WTC11 (cell line): ENCODE measurements around the gene IQCE.

ENCODE experiments used
- CBFB ChIP-seq: sonication (generic); formaldehyde crosslinking; IDR thresholded peaks from 2 replicates; pipeline ENCODE4 v1.8.1; 2022; ENCODE audit warnings: mild to moderate bottlenecking, low read depth, missing genetic modification reagents
- ELF4 ChIP-seq: sonication (generic); formaldehyde crosslinking; IDR thresholded peaks from 2 replicates; pipeline ENCODE4 v1.8.1; 2022; ENCODE audit warnings: low read depth, mild to moderate bottlenecking, moderate library complexity, missing genetic modification reagents
- ESRRA ChIP-seq: sonication (generic); formaldehyde crosslinking; IDR thresholded peaks from 2 replicates; pipeline ENCODE4 v1.8.1; 2022; ENCODE audit warnings: mild to moderate bottlenecking, missing genetic modification reagents, borderline replicate concordance
- ETV6 ChIP-seq: sonication (generic); formaldehyde crosslinking; IDR thresholded peaks from 2 replicates; pipeline ENCODE4 v1.8.1; 2022; ENCODE audit warnings: mild to moderate bottlenecking, missing genetic modification reagents
- FOXP1 ChIP-seq: sonication (generic); formaldehyde crosslinking; IDR thresholded peaks from 2 replicates; pipeline ENCODE4 v1.8.0; 2022; ENCODE audit warnings: missing genetic modification reagents, mild to moderate bottlenecking, moderate library complexity, borderline replicate concordance
- GTF2I ChIP-seq: fragments of 250-450 bp; sonication (Bioruptor Pico); conservative IDR thresholded peaks from 2 replicates; pipeline ENCODE4 v1.4.0; 2021; ENCODE audit warnings: mild to moderate bottlenecking
- TF ChIP-seq, protein P1 (sequence below): sonication (generic); formaldehyde crosslinking; IDR thresholded peaks from 2 replicates; pipeline ENCODE4 v1.8.1; 2023; ENCODE audit warnings: mild to moderate bottlenecking, moderate library complexity, missing genetic modification reagents
- TF ChIP-seq, protein P2 (sequence below): fragments of 200-600 bp; IDR thresholded peaks from 2 replicates; pipeline ENCODE4 v1.8.0; 2022; ENCODE audit warnings: antibody characterized with exemption
- TF ChIP-seq, protein P3 (sequence below): sonication (generic); formaldehyde crosslinking; IDR thresholded peaks from 2 replicates; pipeline ENCODE4 v1.8.0; 2022; ENCODE audit warnings: mild to moderate bottlenecking, missing genetic modification reagents

DNA sequence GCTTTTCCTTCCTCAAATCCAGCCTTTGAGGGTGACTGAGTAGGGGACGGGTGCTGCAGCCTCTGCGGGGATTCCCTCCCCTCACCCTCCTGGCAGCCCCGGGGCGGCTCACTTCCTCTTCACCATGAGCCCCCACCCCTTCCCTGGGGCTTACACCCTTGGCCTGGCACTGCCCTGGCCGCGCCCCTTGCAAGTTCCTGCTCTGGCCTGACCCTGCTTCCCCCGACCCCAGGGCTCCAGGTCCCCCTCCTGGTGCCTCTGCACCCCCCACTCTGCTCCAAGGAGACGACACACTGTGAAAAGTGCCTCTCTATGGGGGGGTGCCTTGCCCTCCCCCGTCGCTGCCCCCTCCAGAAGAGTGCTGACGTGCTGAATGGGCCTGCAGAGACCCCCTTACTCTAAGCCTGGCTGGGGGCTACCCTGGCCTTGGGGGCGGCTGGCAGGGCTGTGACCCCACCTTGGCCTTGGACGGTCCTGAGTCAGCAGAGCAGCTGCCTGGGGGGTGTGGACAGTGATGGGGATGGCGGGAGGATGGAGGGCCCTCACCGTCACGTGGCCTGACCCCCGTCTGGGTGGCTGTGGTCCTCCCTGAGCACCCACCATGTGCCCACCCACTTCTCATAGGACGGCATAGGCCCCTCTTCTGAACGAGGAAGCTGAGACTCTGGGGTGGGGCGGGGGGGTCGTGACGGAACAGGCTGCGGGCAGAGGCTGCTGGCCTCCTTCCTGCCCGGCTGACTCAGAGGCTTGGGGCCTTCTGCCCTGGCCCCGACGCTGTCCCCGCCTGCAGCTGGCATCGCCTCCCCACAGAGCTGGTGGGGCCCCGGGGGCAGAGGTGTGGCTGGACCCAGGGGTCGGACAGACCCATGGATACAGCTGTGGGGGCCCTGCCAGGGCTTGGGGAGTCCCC is 29.4 kb upstream of the IQCE start:
- TF ChIP-seq, protein P1, sequence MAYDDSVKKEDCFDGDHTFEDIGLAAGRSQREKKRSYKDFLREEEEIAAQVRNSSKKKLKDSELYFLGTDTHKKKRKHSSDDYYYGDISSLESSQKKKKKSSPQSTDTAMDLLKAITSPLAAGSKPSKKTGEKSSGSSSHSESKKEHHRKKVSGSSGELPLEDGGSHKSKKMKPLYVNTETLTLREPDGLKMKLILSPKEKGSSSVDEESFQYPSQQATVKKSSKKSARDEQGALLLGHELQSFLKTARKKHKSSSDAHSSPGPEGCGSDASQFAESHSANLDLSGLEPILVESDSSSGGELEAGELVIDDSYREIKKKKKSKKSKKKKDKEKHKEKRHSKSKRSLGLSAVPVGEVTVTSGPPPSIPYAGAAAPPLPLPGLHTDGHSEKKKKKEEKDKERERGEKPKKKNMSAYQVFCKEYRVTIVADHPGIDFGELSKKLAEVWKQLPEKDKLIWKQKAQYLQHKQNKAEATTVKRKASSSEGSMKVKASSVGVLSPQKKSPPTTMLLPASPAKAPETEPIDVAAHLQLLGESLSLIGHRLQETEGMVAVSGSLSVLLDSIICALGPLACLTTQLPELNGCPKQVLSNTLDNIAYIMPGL (CRISPR knock-in tag) = no peak
- TF ChIP-seq, protein P2, sequence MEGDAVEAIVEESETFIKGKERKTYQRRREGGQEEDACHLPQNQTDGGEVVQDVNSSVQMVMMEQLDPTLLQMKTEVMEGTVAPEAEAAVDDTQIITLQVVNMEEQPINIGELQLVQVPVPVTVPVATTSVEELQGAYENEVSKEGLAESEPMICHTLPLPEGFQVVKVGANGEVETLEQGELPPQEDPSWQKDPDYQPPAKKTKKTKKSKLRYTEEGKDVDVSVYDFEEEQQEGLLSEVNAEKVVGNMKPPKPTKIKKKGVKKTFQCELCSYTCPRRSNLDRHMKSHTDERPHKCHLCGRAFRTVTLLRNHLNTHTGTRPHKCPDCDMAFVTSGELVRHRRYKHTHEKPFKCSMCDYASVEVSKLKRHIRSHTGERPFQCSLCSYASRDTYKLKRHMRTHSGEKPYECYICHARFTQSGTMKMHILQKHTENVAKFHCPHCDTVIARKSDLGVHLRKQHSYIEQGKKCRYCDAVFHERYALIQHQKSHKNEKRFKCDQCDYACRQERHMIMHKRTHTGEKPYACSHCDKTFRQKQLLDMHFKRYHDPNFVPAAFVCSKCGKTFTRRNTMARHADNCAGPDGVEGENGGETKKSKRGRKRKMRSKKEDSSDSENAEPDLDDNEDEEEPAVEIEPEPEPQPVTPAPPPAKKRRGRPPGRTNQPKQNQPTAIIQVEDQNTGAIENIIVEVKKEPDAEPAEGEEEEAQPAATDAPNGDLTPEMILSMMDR = no peak
- no peak for TF ChIP-seq CBFB (CRISPR knock-in tag)
- TF ChIP-seq, protein P3, sequence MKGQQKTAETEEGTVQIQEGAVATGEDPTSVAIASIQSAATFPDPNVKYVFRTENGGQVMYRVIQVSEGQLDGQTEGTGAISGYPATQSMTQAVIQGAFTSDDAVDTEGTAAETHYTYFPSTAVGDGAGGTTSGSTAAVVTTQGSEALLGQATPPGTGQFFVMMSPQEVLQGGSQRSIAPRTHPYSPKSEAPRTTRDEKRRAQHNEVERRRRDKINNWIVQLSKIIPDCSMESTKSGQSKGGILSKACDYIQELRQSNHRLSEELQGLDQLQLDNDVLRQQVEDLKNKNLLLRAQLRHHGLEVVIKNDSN (CRISPR knock-in tag) = no peak
- TF ChIP-seq ESRRA (CRISPR knock-in tag) = no peak
- TF ChIP-seq FOXP1 = no peak
- TF ChIP-seq ETV6 = no peak
- TF ChIP-seq ELF4 (CRISPR knock-in tag) = no peak
- TF ChIP-seq GTF2I = no peak
